NCI-H748 (cell line): ENCODE data around the gene SIPA1.

Experiments
- DNase-seq: peaks from one replicate; lab custom pipeline; 2025; ENCODE audit not compliant: unreplicated experiment; lab: John Stamatoyannopoulos, UW

The SIPA1 gene, protein sequence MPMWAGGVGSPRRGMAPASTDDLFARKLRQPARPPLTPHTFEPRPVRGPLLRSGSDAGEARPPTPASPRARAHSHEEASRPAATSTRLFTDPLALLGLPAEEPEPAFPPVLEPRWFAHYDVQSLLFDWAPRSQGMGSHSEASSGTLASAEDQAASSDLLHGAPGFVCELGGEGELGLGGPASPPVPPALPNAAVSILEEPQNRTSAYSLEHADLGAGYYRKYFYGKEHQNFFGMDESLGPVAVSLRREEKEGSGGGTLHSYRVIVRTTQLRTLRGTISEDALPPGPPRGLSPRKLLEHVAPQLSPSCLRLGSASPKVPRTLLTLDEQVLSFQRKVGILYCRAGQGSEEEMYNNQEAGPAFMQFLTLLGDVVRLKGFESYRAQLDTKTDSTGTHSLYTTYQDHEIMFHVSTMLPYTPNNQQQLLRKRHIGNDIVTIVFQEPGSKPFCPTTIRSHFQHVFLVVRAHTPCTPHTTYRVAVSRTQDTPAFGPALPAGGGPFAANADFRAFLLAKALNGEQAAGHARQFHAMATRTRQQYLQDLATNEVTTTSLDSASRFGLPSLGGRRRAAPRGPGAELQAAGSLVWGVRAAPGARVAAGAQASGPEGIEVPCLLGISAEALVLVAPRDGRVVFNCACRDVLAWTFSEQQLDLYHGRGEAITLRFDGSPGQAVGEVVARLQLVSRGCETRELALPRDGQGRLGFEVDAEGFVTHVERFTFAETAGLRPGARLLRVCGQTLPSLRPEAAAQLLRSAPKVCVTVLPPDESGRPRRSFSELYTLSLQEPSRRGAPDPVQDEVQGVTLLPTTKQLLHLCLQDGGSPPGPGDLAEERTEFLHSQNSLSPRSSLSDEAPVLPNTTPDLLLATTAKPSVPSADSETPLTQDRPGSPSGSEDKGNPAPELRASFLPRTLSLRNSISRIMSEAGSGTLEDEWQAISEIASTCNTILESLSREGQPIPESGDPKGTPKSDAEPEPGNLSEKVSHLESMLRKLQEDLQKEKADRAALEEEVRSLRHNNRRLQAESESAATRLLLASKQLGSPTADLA

DNA sequence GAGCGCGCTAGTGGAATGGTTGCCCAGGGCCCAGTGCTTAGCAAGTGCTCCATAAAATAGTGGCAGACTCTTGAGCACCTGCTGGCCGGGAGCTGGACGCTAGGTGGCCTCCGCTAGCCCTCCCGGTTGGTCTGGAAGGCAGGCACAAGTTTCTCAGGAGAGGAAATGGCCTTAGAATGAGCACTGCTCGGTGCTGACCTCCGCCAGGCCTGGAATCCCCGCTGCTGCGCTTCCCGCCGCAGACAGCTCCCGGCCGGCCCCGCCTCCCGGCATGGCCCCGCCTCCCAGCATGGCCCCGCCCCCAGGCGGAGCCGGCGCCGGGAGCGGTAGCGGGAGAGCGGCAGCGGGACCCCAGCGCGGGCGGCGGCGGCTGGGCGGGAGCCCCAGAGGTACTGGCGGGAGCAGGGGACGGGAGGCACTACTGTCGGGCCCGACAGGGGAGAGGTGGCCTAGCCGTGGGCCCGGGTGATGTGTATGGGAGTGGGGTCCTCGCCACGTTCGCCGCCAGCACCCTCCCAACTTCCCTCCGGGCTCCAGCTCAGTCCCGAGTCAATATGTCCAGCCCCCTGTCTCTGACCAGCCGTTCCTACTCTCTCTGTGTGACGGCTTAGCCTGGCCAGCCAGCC, at the start of gene SIPA1:
TSS of gene SIPA1 (plus strand) at position 308 of the 626 bp plus-strand sequence. CDS start 2,821 bp downstream, outside the sequence.
- DNase-seq = peak; percentile 79

DNA sequence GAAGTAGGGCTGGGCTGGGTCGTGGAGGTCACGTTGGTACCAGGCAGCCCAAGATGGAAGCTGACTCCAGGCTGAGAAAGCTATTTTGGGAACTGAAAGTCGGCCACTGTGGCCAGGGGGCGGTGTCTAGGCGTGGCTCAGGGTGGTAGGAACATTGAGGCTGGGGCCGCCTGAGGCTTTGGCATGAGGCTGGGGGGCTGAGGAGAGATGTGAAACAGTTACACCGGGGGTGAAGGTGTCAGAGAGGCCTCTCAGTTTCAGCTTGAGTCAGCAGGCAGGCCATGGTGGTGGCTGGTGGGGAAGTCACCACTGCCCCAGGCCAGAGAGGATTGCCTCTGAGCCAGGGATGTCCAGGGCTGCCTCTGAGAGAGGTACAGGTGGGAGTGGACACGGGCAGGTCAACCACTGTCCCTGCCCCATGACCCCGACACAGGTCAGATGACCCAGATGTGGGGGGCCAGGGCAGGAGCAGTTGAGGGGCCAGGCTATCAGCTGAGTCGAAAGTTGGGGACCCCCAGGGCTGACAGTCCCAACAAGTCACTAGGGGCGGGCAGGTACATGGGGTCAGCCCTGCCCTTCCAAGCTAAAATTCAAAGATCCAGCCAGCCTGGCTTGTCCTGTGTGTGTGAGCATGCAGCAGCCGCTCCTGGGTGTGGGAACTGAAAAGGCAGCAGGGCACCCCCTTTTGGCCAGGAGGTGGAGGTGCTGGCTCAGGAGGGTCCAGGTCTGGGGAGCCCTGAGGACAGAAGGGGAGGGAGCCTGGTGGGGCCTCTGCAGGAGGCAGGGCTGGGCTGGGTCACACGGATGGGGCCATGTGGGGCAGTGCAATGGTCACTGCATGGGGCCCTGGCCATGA, 49.5 kb upstream of the SIPA1 start:
- DNase-seq = peak; percentile 22

DNA sequence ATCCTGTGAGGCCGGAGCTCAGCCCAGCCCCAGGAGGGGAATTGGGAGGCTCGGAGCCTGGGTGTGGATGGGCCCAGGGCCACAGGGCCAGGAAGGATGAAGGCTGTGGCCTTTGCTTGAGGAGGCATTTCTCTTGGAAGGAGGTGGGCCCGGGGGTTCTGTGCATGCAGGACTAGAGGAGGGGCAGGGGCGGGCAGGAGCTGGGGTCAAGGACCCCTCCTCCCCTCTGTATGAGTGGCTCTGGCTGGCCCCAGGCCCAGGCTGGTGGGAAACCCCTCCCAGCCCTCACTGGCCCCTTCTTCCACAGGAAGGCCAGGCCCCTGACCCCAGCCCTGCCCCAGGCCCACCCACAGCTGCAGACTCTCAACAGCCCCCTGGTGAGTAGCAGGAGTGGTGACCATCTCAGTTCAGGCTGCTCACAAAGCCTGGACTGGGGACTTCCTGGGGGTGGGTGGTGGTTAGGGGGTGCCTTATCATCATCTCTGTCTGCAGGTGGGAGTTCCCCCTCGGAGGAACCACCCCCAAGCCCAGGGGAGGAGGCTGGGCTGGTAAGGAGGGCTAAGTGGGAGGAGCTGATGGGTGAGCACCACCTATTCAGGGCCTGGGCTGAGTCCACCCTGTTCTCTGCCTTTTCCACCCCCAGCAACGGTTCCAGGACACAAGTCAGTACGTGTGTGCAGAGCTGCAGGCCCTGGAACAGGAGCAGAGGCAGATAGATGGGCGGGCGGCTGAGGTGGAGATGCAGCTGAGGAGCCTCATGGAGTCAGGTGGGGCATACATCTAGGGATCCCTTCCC, 48.3 kb upstream of the SIPA1 start:
- no peak for DNase-seq

GRCh38 chr11:65590240-65590738, 47.6 kb upstream of the SIPA1 start:
- DNase-seq = no peak

GRCh38 chr11:65591939-65592857, 45.7 kb upstream of the SIPA1 start:
- peak; percentile 47 for DNase-seq

DNA sequence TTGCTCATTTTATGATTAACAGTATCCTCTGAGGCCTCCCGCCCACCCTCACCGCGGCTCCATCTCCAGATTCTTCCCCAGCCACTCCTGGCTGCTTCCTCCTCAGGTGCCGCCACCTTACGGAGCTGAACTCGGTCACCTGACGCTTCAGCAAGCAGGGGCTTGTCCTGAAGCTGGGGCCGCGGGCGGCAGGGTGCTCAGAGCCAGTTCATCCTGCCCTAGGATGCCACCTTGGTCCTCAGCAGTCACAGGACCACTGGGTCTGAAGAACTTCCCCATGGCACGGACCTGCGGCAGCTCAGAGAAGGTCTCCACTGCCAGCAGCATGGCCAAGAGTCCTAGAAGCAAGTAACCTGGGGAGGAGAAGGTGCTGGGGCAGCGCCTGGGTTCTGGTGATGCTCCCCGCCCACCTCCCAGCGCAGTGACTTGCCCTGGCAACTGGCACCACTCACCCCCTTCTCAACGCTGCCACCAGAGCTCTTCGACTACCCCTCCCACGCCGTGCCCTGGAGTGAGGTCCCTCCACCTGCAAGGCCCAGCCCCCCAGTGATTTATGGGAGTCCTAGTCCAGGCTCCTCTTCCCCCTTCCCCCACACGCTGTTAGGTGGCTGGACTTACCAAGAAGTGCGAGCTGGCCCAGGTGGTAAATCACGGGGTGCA, 44.9 kb upstream of the SIPA1 start:
- no peak for DNase-seq

DNA sequence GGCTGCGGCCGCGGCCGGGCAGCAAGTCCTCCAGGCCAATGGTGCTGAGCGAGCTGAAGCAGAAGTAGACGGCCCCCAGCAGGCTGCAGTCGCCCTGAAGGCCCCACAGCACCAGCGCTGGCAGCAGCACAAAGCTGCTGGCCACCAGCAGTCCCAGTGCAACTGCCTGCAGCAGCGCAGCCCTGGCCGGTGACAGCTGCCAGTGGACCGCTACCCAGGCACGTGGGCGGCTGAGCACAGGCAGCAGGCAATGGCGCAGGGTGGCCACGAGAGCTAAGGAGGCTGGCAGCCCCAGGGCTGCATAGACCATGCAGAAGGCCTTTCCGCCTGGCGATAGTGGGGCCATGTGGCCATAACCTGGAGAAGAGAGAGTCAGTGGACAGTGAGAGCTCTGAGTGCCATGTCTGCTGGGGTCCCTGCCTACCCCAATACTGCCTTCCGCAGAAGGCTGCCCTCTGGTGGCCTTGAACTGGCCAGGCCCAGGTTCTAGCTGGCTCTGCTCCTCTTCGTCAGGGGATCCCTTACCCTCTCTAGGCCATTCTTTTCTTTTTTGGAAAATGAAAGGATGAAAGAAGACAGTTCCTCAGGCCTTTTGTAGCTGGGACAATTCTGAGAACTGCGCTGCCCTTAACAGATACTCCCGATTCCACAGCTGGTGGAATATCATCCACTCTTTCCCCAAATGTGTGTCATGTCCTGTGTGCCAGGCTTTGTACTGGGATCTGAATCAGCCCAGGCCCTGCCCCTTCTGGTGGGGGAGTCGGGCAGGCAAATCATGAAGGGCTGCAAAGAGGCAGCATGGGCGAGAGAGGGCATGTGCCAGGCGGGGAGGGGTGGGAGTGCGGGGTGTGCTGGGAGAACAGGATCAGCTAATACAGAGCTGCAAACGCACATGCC, 44.1 kb upstream of the SIPA1 start:
- peak; percentile 11 for DNase-seq

DNA sequence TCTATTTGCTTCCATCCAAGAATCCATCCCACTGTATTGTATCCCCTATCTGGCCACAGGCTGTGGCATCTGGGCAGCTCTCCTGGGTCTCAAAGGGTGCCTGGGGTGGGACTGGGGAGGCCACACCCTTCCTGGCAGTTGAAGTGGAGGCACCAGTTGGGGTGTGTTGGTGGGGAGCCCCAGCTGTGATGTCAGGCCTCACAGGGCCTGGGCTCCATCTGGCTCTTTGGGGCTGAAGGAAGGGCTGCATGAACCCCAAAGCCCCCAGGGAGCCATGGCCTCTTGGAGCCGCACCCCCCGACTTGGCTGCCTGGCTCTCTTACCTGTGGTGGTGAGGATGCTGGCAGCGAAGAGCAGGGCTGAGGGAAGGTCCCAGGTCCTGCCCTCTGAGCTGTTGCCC, 42.8 kb upstream of the SIPA1 start:
- DNase-seq = no peak

DNA sequence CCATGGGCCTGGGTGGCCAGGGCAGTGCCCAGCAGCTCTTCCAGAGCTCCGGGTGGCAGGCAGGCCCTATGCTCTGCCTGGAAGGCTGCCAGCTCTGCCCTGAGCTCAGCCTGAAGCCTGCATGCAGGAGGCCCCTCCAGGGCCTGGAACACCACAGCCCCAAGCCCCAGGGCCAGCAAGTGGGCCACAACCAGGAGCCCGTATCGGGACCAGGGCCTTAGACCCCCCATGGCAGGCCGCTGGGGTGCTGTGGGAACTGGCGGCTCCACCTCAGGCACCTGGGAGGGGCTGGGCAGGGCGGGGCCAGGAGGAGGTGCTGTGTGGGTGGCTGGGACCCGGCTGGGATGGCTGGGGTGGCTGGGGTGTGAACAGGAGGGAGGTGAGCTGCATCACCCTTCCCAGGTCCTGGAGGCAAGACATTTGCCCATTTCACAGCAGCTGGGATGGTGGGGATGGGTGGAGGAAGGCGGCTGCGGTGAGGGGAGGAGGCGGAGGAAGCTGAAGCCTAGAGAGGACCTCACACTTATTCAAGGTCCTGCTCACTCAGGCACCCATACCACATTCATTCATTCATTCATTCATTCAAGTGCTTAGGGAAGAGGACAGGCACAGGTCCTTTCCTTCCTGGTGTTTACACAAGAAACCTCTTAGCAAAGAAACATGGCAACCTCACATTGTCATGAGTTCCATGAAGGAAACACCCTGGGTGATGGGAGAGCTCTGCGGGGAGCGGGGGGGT, 42.2 kb upstream of the SIPA1 start, which contains the start of gene KCNK7:
TSS of gene KCNK7 (minus strand) at position 258 of the 739 bp plus-strand sequence. CDS start at position 230, 28 bp downstream.
- no peak for DNase-seq

GRCh38 chr11:65596520-65596919, 41.4 kb upstream of the SIPA1 start:
- DNase-seq = no peak

GRCh38 chr11:65598258-65598699, 39.6 kb upstream of the SIPA1 start:
- DNase-seq = no peak

- DNase-seq = no peak
Observed at GRCh38 chr11:65599216-65599954, 38.5 kb upstream of the SIPA1 start.

DNA sequence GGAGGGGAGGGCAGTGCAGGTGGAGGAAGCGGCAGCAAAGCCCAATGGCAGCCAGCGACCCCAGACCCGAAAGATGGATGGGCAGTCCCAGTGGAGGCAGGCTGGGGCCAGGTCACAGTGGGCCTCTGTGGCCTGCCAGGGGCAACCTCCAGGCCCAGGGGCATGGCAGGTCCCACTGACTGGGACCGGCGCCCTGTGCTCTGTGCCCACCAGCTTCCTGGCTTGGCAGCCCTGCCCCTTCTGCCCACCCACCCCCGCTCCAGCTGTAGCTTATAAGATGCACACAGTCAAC, 38.0 kb upstream of the SIPA1 start:
- DNase-seq = no peak

GRCh38 chr11:65604258-65604657, 33.6 kb upstream of the SIPA1 start:
- no peak for DNase-seq

DNA sequence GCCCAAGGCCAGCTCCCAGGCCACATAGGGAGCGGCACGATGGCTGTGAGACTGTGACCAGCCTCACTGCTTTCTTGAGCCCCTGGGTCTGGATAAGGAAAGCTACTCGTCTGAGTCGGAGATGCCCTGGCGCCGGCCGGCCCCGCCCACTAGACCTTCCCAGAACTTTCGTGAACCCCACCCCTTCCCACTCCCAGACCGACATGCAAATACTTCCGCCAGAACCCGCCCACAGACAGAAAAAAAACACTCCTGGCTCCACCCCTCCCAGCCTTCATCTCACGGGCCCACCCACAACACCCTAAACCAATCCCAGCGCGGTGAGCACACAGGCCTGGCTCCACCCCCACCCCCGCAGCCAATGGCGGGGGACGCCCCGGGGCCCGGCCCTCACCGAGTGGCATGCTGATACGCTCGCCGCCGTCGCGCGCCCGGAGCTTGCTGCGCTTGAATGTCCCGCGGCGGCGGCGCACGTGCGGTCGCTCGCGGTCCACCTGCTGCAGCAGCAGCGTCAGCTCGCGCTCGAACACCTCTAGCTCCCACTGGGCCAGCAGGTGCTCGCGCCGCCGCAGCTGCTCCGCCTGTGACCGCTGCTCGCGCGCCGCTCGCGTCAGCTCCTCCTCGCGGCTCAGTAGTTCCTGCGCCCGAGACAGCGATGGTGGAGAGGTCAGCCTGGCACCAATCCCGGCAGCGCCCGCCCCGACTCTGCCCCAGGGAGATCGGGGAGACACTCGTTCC, 30.9 kb upstream of the SIPA1 start:
- peak; percentile 86 for DNase-seq
